NT2/D1 (cell line): ENCODE results near the gene SLMAP.
"Not testable (repeated sequence)": the region's sequence is repeated elsewhere in the genome, so short reads cannot be mapped to it uniquely, and the experiment has no call there.

Experiments used
- SUZ12 ChIP-seq: IDR thresholded peaks from 2 replicates; pipeline ENCODE4 v1.6.1; 2011; ENCODE audit not compliant: insufficient read length, insufficient read depth; ENCODE audit errors: extremely low read depth
- ZNF274 ChIP-seq: IDR thresholded peaks from 2 replicates; pipeline ENCODE4 v1.6.1; 2011; ENCODE audit warnings: mild to moderate bottlenecking, low read depth, low read length

DNA sequence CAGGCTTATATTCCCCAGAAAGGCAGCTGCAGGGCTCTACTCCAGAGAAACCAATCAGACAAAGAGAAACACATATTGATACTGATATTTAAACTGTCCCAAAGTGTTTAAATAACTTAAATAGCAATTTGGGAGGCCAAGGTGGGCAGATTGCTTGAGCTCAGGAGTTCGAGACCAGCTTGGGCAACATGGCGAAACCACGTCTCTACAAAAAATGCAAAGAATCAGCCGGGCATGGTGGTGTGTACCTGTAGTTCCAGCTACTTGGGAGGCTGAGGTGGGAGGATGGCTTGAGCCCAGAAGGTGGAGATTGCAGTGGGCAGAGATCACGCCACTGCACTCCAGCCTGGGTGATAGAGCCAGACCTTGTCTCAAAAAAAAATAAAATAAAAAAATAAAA lies 128.3 kb downstream of the SLMAP start:
- TF ChIP-seq ZNF274, SUZ12: not testable (repeated sequence)
